ENCODE measurements around the gene ANKRD40.

Gene ANKRD40

DNA sequence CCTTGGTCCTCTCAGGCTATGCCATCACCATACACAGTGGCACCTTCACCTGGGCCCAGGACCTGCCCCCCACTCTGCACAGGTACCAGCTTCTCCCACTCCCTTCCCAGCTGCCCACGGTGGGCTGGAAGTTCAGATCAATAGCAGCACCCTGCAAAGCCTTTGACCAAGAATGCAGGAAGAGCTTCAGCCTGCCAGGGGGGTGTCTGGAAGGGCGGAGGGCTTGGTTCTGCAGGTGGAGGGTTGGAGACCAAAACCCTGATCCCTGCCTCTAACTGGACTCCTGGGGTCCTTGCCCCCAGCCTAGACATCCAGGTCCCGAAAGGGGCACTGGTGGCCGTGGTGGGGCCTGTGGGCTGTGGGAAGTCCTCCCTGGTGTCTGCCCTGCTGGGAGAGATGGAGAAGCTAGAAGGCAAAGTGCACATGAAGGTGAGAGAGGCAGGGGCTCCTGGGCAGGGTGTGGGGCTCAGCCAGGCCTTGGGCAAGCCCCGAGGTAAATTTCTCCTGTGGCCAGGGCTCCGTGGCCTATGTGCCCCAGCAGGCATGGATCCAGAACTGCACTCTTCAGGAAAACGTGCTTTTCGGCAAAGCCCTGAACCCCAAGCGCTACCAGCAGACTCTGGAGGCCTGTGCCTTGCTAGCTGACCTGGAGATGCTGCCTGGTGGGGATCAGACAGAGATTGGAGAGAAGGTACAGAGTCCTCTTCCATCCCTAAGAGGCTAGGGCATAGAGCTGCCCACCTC is 38.7 kb downstream of the ANKRD40 start:
- no peak for DNase-seq (ENCODE audit: low read depth)

DNA sequence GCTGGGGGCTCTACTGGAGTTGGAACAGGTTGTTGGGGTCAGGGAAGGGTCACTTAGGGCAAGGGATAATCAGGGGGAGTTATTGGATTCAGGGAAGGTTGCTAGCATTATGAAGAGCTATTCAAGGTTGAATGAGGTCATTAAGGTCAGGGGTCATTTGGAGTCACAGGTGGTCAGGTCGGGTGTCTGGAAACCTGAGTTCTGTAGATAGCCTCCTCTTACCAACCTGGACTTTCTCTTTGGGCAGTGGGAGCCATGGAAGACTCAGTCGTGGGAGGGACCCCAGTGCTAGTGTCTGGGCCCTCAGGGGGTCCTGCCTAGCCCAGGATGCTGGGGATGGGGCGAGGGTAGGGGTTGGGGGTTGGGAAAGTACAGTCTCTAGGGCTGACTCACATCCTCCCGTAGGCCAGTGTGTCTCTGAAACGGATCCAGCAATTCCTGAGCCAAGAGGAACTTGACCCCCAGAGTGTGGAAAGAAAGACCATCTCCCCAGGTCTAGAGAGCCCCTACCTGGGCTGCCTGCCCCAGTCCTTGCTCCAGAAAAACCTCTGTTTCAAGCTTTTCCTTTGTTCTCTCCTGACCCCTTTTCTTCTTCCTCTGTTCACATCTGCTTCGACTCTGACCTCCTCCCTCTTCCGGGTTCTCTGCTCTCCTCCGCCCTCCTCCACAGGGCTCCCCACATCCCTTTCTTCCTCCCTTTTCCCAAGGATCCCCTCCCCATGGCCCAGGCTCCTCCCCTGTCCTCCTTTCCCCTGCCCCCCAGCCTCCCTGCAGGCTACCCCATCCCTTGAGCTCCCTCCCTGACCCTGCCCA is 39.5 kb downstream of the ANKRD40 start:
- DNase-seq (ENCODE audit: low read depth), result no peak

DNA sequence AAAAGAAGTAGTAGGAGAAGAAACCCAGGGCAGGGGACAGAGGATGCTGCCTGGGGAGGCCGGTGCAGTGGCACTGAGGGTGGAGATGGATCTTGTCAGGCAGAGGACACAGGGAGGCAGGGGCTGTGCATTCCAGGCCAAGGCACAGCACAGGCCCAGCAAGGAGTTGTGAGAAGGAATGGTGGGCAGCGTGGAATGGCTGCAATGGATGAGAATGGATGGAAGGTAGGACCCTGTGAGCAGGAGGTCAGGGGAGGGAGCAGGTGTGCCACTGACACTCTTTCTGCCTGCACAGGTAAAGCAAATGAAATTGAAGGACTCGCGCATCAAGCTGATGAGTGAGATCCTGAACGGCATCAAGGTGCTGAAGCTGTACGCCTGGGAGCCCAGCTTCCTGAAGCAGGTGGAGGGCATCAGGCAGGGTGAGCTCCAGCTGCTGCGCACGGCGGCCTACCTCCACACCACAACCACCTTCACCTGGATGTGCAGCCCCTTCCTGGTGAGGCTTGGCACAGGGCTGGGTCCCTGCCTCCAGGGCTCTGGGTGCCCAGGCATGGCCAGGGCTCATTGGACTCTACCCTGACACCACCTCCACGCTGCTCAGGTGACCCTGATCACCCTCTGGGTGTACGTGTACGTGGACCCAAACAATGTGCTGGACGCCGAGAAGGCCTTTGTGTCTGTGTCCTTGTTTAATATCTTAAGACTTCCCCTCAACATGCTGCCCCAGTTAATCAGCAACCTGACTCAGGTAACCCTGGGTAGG is 40.3 kb downstream of the ANKRD40 start:
- no peak for DNase-seq (ENCODE audit: low read depth)

DNA sequence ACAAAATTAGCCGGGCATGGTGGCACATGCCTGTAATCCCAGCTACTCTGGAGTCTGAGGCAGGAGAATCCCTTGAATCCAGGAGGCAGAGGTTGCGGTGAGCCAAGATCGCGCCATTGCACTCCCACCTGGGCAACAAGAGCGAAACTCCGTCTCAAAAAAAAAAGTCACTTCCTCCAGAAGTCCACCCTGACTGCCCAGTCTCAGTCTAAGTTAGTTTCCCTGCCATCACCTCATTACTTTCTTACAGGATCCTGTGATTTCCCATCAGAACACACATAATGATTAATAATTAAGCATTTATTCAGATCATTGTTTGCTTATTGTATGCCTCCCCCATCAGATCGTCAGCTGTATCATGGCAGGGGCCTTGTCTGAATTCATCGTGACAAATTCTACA is 41.4 kb downstream of the ANKRD40 start:
- DNase-seq (ENCODE audit: low read depth), result no peak

DNA sequence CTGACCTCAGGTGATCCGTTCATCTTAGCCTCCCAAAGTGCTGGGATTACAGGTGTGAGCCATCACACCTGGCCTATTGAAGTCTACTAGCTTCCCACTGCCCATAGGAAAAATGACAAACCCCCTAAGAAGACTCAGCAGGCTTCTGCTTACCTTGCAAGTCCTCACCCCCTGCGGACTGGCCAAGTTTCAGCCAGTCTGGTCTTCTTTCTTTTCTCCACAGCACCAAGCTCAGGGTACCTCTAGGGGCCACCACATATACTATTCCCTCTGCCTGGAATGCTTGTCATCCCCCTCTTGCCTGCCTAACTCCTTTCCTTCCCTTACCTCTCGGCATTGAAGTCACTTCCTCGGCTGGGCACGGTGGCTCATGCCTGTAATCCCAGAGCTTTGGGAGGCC is 41.9 kb downstream of the ANKRD40 start:
- DNase-seq (ENCODE audit: low read depth), result no peak

DNA sequence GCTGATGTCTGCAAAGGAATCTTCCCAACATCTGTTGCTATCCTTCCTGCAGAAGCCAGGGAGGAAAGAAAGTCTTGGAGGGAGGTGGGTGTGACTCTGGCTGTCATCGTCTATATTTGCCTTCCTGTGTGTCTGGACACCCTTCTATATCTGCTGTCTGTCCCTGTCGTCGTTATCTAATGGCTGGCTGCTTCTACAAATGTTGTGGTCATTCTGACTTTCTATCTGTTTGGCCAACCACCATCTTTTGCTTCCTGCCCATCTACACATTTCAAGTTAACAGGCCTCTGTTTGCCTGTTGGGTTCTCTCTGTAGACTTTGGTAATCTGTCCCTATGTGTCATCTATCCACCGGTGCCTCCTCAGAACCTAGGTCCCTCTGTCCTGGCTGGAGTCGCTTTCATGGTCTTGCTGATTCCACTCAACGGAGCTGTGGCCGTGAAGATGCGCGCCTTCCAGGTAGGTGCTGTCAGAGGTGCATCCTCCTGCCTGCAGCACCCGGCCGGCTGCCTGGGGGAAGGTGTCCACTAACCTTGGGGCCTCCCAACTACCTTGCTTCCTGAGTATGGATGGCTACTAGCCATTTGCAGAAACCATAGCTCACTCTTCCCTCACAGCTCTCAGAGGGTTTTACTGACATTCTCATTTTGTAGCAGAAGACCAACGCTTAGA is 42.8 kb downstream of the ANKRD40 start:
- no peak for DNase-seq (ENCODE audit: low read depth)

DNA sequence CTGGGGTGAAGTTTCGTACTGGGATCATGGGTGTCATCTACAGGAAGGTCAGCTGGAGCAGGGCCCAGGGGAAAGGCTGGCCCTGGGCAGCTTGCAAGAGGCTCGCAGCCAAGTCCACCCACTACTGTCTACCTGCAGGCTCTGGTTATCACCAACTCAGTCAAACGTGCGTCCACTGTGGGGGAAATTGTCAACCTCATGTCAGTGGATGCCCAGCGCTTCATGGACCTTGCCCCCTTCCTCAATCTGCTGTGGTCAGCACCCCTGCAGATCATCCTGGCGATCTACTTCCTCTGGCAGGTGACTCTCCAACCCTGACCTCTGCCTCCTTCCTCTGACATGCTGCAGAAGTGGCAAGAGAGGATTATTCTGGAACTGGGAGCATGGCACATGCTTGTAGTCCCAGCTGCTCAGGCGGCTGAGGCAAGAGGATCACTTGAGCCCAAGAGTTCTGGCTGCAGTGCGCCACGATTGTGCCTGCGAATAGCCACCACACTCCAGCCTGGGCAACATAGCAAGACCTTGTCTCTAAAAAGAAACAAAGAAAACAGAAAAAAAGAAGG is 43.8 kb downstream of the ANKRD40 start:
- DNase-seq (ENCODE audit: low read depth), result no peak

DNA sequence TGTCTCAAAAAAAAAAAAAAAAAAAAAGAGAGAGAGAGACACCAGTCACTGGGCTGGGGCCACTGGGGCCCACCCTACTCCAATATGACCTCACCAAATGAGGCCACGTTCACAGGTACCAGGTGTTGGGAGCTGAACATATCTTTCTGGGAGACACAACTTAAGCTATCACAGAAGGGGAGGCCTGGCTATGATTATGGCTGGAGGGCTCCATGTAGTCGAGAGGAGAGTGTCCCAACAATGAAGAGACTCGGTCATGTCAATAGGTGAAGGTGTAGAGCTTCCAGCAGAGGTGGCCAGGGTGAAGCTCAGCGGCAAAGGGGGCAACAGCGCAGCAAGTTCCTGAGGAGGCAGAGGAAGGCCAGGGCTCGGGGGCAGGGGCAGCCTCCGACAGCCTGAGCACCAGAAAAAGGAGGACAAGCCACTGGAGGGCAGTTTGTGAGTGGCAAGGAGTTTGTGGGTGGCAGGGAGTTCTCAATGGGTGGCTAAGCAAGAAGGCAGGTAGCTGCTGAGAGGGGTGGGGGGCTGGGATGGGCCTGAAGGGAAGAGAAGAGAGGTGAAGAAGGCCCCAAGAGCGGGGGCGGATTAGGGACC is 45.0 kb downstream of the ANKRD40 start:
- no peak for DNase-seq (ENCODE audit: low read depth)

DNA sequence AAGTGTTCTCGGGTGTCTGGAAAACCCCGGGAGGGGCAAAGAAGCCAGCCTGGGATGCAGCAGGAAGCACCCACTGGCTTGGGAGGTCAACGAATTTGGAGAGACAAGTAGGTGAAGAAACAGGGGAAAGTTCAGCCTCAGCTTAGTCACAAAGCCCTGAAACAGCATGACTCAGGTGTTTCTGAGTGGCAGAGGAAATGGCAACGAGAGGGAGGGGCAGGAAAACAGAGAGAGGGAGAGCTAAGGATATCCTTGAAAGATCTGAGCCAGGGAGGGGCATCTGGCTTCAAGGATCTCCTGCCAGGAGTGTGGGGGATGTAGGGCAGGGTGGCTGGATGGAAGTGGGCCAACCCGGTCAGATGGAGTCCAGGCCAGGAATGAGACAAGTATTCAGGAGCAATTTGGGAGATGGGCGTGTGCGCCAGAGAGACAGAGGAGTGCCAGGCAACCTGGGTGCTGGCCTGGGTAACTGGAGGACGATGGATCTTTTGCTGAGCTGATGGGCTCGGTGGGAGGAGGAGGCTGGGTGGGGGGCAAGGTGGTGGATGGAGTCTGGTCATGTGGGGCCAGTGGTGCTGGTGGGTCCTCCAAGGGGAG is 45.8 kb downstream of the ANKRD40 start:
- no peak for DNase-seq (ENCODE audit: low read depth)

DNA sequence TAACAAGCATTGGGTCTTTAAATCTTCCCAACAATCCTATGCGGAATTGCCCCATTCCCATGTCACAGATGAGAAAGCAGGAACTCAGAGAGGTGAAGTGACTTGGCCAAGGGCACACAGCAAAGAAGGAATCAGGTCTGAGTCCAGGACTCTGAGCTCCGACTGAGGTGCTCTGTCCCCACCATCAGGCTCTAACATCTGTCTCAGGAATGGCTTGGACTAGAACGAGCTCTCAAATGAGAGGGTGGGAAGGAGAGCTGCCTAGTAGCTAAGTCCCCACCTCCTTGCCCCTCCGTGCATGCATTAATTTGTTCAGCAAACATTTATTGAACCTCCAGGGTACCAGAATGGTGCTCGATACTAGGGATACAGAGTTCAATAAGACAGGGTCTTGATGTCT is 46.4 kb downstream of the ANKRD40 start:
- DNase-seq (ENCODE audit: low read depth), result no peak

DNA sequence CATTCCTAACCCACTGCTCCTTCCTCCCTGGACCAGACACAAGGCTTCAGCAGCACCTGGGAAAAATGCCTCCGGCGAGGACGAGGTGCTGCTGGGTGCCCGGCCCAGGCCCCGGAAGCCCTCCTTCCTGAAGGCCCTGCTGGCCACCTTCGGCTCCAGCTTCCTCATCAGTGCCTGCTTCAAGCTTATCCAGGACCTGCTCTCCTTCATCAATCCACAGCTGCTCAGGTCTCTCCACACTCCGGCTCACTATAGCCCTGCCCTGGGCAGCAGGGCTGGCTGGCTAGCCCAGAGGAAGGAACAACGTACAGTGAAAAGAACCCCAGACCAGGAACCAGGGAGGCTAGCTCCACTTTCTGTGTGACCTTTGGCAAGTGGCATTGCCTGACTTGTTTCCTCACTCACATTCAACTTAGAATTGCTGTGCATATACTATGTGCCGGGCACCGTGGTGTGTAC is 46.8 kb downstream of the ANKRD40 start:
- DNase-seq (ENCODE audit: low read depth), result no peak

DNA sequence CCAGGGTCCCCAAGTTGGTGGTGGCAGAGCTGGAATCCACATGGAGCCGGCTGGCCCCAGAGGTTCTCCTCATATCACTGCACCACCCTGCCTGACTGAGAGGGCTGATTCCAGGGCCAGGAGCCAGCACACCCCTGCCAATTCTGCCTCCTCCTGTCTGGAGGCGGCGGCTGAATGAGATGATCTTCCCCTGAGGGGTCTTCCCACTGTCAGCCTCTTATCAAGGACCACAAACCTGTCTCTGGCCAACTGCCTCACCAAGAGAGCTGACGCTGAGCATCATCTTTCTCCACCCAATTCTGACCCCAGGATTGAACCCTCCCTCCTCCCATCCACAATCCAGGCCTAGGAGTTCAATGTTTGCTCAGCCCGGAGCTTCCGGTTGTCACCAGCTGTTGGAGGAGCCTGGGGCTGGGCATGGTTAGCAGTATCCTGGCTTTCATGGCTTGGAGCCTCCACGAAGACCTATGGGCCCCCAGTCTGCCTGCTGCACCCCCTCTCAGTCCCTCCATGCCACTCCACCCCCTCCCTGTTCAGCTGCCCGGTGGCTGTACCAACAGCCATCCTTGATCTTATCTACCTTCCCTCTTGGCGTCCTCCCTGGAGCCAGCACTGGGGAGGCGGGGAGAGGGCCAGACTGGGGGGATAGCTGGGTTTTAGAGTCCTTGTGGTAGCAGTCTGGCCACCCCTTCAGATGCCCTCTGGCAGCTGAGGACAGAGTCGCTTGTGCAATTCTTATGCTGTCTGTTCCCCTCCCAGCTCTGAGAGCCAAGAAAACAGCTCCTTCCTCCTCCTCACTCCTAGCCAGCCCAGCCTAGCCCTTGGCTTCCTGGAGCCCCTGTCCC is 47.5 kb downstream of the ANKRD40 start:
- DNase-seq (ENCODE audit: low read depth), result no peak

DNA sequence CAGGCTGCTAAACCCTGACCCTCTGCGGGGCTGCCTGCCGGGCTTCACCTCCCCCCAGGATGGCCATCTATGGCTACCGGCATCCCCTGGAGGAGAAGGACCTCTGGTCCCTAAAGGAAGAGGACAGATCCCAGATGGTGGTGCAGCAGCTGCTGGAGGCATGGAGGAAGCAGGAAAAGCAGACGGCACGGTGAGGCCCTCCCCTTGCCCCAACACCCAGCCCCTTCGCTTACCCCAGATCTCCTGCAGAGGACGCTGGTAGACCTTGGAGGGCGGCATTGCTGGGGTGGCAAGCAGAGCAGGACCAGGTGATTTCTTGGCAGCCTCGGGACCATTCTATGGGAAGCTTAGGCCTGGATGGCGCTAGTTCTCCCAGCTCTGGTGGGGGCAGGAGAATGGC is 48.5 kb downstream of the ANKRD40 start:
- no peak for DNase-seq (ENCODE audit: low read depth)

DNA sequence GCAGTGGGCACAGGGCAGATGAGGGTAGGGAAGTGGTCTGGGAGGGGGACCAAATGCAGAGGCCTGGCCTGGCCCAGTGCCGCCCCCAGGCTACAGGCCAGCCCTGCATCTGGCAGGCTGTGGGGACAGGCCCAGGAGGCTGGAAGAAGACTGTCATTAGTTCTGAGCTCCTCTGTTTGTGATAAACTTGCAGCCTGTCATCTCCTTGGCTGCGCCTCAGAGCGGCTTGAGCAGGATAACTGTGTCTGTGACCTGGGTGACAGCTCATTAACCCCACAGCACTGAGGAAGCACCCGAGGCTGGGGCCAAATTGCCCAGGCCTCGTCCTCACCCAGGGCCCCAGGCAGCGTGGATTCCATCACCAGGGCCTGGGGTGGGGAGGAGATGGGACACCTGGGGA is 49.1 kb downstream of the ANKRD40 start:
- DNase-seq (ENCODE audit: low read depth), result no peak

DNA sequence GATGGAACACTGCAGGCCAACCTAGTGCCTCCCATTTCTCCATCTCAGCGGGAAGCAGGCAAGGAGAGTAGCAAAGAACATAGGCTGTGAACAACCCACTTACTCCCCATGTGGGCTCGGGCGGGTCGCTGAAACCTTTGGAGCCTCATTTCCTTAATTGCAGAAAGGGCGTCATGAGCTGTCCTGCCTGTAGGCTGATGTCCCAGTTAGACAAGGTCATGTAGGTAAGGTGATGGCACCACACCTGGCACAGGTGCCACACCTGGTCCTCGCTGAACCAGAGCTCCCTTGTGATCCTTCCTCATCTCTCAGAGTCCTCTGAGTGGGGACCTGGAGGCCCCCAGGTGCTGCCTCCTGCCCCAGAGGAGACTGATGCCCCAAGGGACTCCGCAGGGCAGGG is 50.1 kb downstream of the ANKRD40 start:
- no peak for DNase-seq (ENCODE audit: low read depth)

DNA sequence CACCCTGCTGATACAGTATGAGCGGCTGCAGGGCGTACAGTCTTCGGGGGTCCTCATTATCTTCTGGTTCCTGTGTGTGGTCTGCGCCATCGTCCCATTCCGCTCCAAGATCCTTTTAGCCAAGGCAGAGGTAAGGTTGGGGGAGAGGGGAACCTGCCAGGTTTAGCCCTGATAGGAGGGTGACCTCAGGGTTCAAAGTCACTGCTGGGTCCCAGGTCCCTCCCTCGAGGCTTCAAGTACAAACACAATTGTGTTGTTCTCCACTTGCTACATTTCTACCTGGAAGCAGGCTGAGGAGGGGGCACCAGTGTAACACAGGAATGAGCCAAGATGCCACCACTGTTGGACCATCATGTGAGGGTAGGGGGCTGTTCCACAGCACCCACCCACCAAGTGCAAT is 50.7 kb downstream of the ANKRD40 start:
- no peak for DNase-seq (ENCODE audit: low read depth)

DNA sequence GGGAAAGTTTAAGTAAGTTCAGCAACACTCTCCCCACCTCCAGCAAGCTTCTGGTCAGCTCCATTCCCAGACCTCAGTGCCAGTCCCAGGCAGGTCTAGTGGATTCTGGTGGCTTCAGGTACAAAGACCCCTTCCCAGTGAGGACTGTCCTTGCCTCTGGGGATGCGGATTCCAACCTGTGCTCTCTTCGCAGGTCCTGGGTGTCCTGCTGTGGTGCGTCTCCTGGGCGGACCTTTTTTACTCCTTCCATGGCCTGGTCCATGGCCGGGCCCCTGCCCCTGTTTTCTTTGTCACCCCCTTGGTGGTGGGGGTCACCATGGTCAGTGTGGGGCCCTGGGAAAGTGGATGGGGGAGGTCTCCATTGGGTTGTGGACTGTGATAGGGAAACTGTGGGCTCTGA is 51.2 kb downstream of the ANKRD40 start:
- no peak for DNase-seq (ENCODE audit: low read depth)

DNA sequence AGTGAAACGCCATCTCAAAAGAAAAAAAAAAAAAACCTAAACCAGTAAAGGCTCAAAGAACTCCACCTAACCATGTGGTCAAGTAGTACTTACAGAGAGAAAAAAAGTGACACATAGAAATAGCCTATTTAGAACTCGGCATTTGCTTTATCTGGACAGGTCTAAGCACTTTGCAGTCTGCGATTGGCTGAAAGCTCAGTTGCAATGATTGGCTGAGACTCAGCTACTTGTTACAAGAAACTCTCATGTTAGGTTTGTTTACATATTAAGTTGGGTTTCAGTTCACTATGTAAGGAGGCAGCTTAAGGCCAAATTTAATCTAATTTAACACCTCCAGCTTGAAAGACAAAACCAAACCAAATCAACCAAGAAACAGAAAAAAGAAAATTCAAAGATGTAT is 54.0 kb downstream of the ANKRD40 start:
- no peak for DNase-seq (ENCODE audit: low read depth)

DNA sequence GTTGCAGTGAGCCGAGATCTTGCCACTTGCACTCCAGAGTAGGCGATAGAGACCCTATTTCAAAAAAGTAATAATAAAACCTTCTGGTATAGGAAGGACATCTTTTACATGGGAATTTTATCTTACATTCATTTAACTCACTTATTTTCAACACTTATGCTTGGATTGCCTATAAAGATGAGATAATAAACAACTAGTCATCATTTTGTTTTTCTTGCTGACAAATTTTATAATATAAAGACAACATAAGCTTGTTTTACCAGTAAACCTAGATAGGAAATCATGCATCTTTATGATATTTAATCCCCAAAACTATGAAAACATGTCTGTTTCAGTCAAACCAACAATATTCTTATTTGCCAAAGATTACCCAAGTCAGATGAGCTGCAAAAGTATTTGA is 56.1 kb downstream of the ANKRD40 start:
- DNase-seq (ENCODE audit: low read depth), result no peak

Measured in T-helper 22 cell (primary cell).